Measurements from ENCODE around the gene GPR137. TPM values are rescaled to one million over a fixed set of nuclear protein-coding genes. Genes with fewer than 3 reads are reported as not detected.

GPR137 gene
- total and polyA plus RNA-seq, 9 of the 15 experiments (the other 6 are each of a cell fraction or from before 2014, with no cell fraction given): 0.32 to 26.7 (median 10.7) TPM

DNA sequence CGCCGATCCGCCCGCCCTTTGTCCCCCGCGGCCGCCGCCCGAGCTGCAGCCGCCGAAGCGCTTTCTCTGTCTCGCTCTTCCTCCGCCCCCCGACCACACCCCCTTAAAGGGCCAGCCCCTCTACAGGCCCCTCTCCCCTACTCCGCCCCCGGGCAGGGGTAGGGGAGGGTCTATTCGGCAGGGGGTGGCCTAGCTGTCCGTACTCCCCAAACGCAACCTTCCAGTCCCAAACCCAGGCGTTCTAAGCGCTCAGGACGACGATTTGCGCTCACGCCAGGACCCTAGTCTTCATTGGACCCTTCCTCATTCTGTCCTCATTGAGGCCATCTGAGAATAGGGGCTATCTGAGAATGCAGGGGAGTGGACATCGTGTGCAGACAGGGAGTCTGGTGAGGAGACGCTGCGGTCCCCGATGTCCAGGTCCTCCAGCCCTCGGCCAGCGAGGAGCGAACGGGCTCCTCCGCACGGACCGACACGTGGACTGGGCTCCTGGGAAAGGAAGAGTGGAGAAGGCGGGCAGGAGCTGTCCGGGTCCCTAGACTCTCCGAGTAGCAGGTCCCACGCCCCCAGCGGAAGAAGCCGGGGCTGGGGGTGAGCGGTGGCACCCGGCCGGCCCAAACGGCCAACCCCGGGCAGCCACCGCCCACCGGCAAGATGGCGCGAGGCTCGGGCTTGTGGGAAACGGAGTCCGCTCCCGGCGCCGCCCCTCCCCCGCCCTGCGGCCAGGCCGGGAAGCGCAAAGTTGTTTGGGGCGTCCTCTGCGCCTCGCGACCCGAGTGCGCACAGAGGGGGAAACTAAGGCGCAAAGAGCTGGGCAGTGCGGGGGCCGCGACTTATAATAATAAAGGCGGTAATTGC, 38.5 kb upstream of the GPR137 start, which contains the start of gene PPP1R14B (continued):
- TF ChIP-seq CLOCK (CRISPR knock-in tag; IDR thresholded peaks at IDR 0.05; ENCODE audit: borderline replicate concordance) (no peak), FOXP1 (CRISPR knock-in tag; IDR thresholded peaks at IDR 0.05) (peak; percentile 82; the same call in 1 of the 2 replicates), NFATC3 (IDR thresholded peaks at IDR 0.05) (no peak), ZNF707 (CRISPR knock-in tag; conservative IDR thresholded peaks at IDR 0.05) (no peak), RBM17 (IDR thresholded peaks at IDR 0.05; ENCODE audit: borderline replicate concordance, low read depth, low read length) (no peak), ARHGAP35 (IDR thresholded peaks at IDR 0.05; ENCODE audit: partially characterized antibody) (no peak), ILK (tag; IDR thresholded peaks at IDR 0.05; ENCODE audit: borderline replicate concordance, low read depth) (no peak), KDM4B (IDR thresholded peaks at IDR 0.05; ENCODE audit: borderline replicate concordance in 2 of 2, low read depth in 1 of 2) (peak in 1 of 2 experiments; percentile 57; a peak in 2 of 4 replicates), IRF2 (CRISPR knock-in tag; IDR thresholded peaks at IDR 0.05) (no peak), NR3C1 (CRISPR knock-in tag; IDR thresholded peaks at IDR 0.05) (no peak), BRD4 (IDR thresholded peaks at IDR 0.05) (no peak), BDP1 (IDR thresholded peaks at IDR 0.05; ENCODE audit: insufficient read depth, insufficient read length) (no peak), ZNF785 (CRISPR knock-in tag; IDR thresholded peaks at IDR 0.05) (no peak), CHD1 (IDR thresholded peaks at IDR 0.05; ENCODE audit: low read length) (no peak), SMAD1 (IDR thresholded peaks at IDR 0.05; ENCODE audit: low read depth, low read length, partially characterized antibody) (no peak), PATZ1 (CRISPR knock-in tag; IDR thresholded peaks at IDR 0.05; ENCODE audit: borderline replicate concordance) (no peak), NR1H2 (CRISPR knock-in tag; IDR thresholded peaks at IDR 0.05) (peak; percentile 65; the same call in 1 of the 2 replicates), PHTF2 (CRISPR knock-in tag; IDR thresholded peaks at IDR 0.05) (no peak), CXXC5 (CRISPR knock-in tag; IDR thresholded peaks at IDR 0.05) (peak; percentile 90)
- TF ChIP-seq, protein P1, sequence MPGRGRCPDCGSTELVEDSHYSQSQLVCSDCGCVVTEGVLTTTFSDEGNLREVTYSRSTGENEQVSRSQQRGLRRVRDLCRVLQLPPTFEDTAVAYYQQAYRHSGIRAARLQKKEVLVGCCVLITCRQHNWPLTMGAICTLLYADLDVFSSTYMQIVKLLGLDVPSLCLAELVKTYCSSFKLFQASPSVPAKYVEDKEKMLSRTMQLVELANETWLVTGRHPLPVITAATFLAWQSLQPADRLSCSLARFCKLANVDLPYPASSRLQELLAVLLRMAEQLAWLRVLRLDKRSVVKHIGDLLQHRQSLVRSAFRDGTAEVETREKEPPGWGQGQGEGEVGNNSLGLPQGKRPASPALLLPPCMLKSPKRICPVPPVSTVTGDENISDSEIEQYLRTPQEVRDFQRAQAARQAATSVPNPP (IDR thresholded peaks at IDR 0.05; ENCODE audit: borderline replicate concordance, insufficient read depth, insufficient read length): no peak
- TF ChIP-seq, protein P2, sequence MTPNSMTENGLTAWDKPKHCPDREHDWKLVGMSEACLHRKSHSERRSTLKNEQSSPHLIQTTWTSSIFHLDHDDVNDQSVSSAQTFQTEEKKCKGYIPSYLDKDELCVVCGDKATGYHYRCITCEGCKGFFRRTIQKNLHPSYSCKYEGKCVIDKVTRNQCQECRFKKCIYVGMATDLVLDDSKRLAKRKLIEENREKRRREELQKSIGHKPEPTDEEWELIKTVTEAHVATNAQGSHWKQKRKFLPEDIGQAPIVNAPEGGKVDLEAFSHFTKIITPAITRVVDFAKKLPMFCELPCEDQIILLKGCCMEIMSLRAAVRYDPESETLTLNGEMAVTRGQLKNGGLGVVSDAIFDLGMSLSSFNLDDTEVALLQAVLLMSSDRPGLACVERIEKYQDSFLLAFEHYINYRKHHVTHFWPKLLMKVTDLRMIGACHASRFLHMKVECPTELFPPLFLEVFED (CRISPR knock-in tag; conservative IDR thresholded peaks at IDR 0.05): no peak
